ENCODE data around the gene DENND6B. TPM values are rescaled to one million over a fixed set of nuclear protein-coding genes. Genes with fewer than 3 reads are reported as not detected.
"Not testable (repeated sequence)": the region's sequence is repeated elsewhere in the genome, so short reads cannot be mapped to it uniquely, and the experiment has no call there.

The DENND6B gene
- total RNA-seq, 2 experiments from 2014 or later: 2.8 TPM

GRCh38 chr22:50338042-50338573 lies 11.3 kb upstream of the DENND6B start:
- intact Hi-C loops (cut with DNase I, micrococcal nuclease): no loop called here
- POLR2A ChIA-PET: no interaction called here
- DNase-seq (no peak), ATAC-seq (no peak)
- no peaks in the 10 kb centered on the region for H3K36me3 Mint-ChIP-seq (ENCODE audit: low read depth)
- no peaks in the 10 kb centered on the region for H3K9me3 Mint-ChIP-seq (ENCODE audit: low read depth)
- H3K4me3 Mint-ChIP-seq: no peak overlapping the region
- CTCF ChIA-PET: no interaction called here
- peaks cover 7% of the 10 kb centered on the region for H3K4me1 Mint-ChIP-seq
- no peaks in the 10 kb centered on the region for H3K27me3 Mint-ChIP-seq
- no peak overlapping the region for H3K27ac Mint-ChIP-seq

GRCh38 chr22:50337262-50338041 lies 10.6 kb upstream of the DENND6B start:
- ATAC-seq: no peak
- H3K27me3 Mint-ChIP-seq: no peaks in the 10 kb centered on the region
- DNase-seq: no peak
- ChIA-PET CTCF (no interaction called here), POLR2A (no interaction called here)
- peaks cover 6% of the 10 kb centered on the region for H3K4me1 Mint-ChIP-seq
- intact Hi-C loops (cut with DNase I, micrococcal nuclease): no loop called here
- no peaks in the 10 kb centered on the region for H3K9me3 Mint-ChIP-seq (ENCODE audit: low read depth)
- H3K27ac Mint-ChIP-seq: no peak overlapping the region
- no peak overlapping the region for H3K4me3 Mint-ChIP-seq
- H3K36me3 Mint-ChIP-seq (ENCODE audit: low read depth): no peaks in the 10 kb centered on the region

- H3K4me1 Mint-ChIP-seq; H3K9me3 Mint-ChIP-seq (ENCODE audit: low read depth); intact Hi-C loops (cut with DNase I, micrococcal nuclease); H3K27me3 Mint-ChIP-seq; H3K4me3 Mint-ChIP-seq; DNase-seq; ATAC-seq; H3K27ac Mint-ChIP-seq; H3K36me3 Mint-ChIP-seq (ENCODE audit: low read depth): not testable (repeated sequence)
- ChIA-PET CTCF (interaction anchor here (0.6 to 1.4 kb wide), 4 partner anchors 9 to 229 kb away, joined by 3 to 5 read pairs (median 3); no protein-coding TSS in a partner anchor), POLR2A (interaction anchor here (0.7 kb wide), 1 partner anchor 8 kb away, joined by 3 read pairs; no protein-coding TSS in a partner anchor)
Observed at GRCh38 chr22:50334433-50334832, 7.6 kb upstream of the DENND6B start.

GRCh38 chr22:50329236-50329635 lies 2.4 kb upstream of the DENND6B start:
- Mint-ChIP-seq H3K4me3 (no peak overlapping the region), H3K9me3 (ENCODE audit: low read depth) (no peaks in the 10 kb centered on the region), H3K27ac (no peak overlapping the region), H3K36me3 (ENCODE audit: low read depth) (no peaks in the 10 kb centered on the region), H3K4me1 (peaks cover 14% of the 10 kb centered on the region), H3K27me3 (peaks cover 7% of the 10 kb centered on the region)
- peak; percentile 4 for ATAC-seq
- POLR2A ChIA-PET: interaction anchor here (0.6 kb wide), 1 partner anchor 27 kb away, joined by 6 read pairs; no protein-coding TSS in a partner anchor
- DNase-seq: no peak
- CTCF ChIA-PET: interaction anchor here (0.8 to 5.6 kb wide), 3 partner anchors 12 to 87 kb away, joined by 3 to 31 read pairs (median 13); no protein-coding TSS in a partner anchor
- intact Hi-C loops (cut with DNase I, micrococcal nuclease): loop anchor here in 1 of 2 experiments (5.0 kb wide), 2 partner anchors 52 to 87 kb away; no protein-coding TSS in a partner anchor

GRCh38 chr22:50327711-50328019 lies 853 bp upstream of the DENND6B start:
- Mint-ChIP-seq H3K36me3 (ENCODE audit: low read depth) (no peaks in the 10 kb centered on the region), H3K4me3 (peak overlapping the region; percentile 74), H3K27me3 (peaks cover 7% of the 10 kb centered on the region), H3K27ac (peak overlapping the region; percentile 63), H3K4me1 (peaks cover 14% of the 10 kb centered on the region), H3K9me3 (ENCODE audit: low read depth) (no peaks in the 10 kb centered on the region)
- ChIA-PET CTCF (interaction anchor here (0.6 to 5.6 kb wide), 5 partner anchors 14 to 289 kb away, joined by 3 to 31 read pairs (median 4); no protein-coding TSS in a partner anchor), POLR2A (no interaction called here)
- ATAC-seq (no peak), DNase-seq (no peak)
- intact Hi-C loops (cut with DNase I, micrococcal nuclease): loop anchor here (1.0 to 5.0 kb wide), 7 partner anchors 15 to 86 kb away; partner anchors contain the start of genes HDAC10 (in 1 of the 2) and MAPK11 (in 1 of the 2)

GRCh38 chr22:50326225-50326955 lies 422 bp downstream of the DENND6B start:
- ChIA-PET POLR2A (interaction anchor here (0.6 kb wide), 1 partner anchor 8 kb away, joined by 3 read pairs; no protein-coding TSS in a partner anchor), CTCF (interaction anchor here (0.7 to 5.6 kb wide), 5 partner anchors 9 to 74 kb away, joined by 3 to 31 read pairs (median 3); no protein-coding TSS in a partner anchor)
- no peak overlapping the region for H3K27ac Mint-ChIP-seq
- H3K36me3 Mint-ChIP-seq (ENCODE audit: low read depth): no peaks in the 10 kb centered on the region
- H3K9me3 Mint-ChIP-seq (ENCODE audit: low read depth): no peaks in the 10 kb centered on the region
- DNase-seq: no peak
- peaks cover 7% of the 10 kb centered on the region for H3K27me3 Mint-ChIP-seq
- no peak for ATAC-seq
- H3K4me1 Mint-ChIP-seq: peaks cover 14% of the 10 kb centered on the region
- peak overlapping the region; percentile 72 for H3K4me3 Mint-ChIP-seq
- intact Hi-C loops (cut with DNase I, micrococcal nuclease): loop anchor here in 1 of 2 experiments (5.0 kb wide), 2 partner anchors 49 to 84 kb away; no protein-coding TSS in a partner anchor

GRCh38 chr22:50325444-50326224 lies 1.2 kb downstream of the DENND6B start:
- no peak for DNase-seq
- ChIA-PET POLR2A (interaction anchor here (0.6 kb wide), 1 partner anchor 9 kb away, joined by 3 read pairs; no protein-coding TSS in a partner anchor), CTCF (interaction anchor here (0.7 to 5.6 kb wide), 4 partner anchors 9 to 73 kb away, joined by 3 to 31 read pairs (median 4); no protein-coding TSS in a partner anchor)
- no peaks in the 10 kb centered on the region for H3K9me3 Mint-ChIP-seq (ENCODE audit: low read depth)
- H3K27me3 Mint-ChIP-seq: peaks cover 3% of the 10 kb centered on the region
- no peak for ATAC-seq
- intact Hi-C loops (cut with DNase I, micrococcal nuclease): loop anchor here in 1 of 2 experiments (5.0 kb wide), 2 partner anchors 48 to 83 kb away; no protein-coding TSS in a partner anchor
- H3K27ac Mint-ChIP-seq: no peak overlapping the region
- peak overlapping the region; percentile 72 for H3K4me3 Mint-ChIP-seq
- H3K4me1 Mint-ChIP-seq: peaks cover 11% of the 10 kb centered on the region
- H3K36me3 Mint-ChIP-seq (ENCODE audit: low read depth): no peaks in the 10 kb centered on the region

- Mint-ChIP-seq H3K4me3 (no peak overlapping the region), H3K36me3 (ENCODE audit: low read depth) (no peaks in the 10 kb centered on the region), H3K27ac (no peak overlapping the region), H3K4me1 (peaks cover 7% of the 10 kb centered on the region), H3K27me3 (no peaks in the 10 kb centered on the region), H3K9me3 (ENCODE audit: low read depth) (no peaks in the 10 kb centered on the region)
- ChIA-PET CTCF (interaction anchor here (0.9 to 5.6 kb wide), 2 partner anchors 11 to 18 kb away, joined by 3 to 31 read pairs; no protein-coding TSS in a partner anchor), POLR2A (interaction anchor here (0.7 kb wide), 1 partner anchor 278 kb away, joined by 5 read pairs; no protein-coding TSS in a partner anchor)
- DNase-seq: peak; percentile 6
- no peak for ATAC-seq
- intact Hi-C loops (cut with DNase I, micrococcal nuclease): no loop called here
Observed at GRCh38 chr22:50323900-50324299, 2.9 kb downstream of the DENND6B start.

- POLR2A ChIA-PET: not testable (repeated sequence)
Observed at GRCh38 chr22:50322382-50323104, 4.3 kb downstream of the DENND6B start.

GRCh38 chr22:50320671-50321325 lies 6.0 kb downstream of the DENND6B start:
- Mint-ChIP-seq H3K27me3 (no peaks in the 10 kb centered on the region), H3K27ac (no peak overlapping the region), H3K36me3 (ENCODE audit: low read depth) (no peaks in the 10 kb centered on the region), H3K4me1 (peaks cover under 1% of the 10 kb centered on the region), H3K9me3 (ENCODE audit: low read depth) (no peaks in the 10 kb centered on the region), H3K4me3 (no peak overlapping the region)
- CTCF ChIA-PET: interaction anchor here (0.5 to 1.0 kb wide), 4 partner anchors 46 to 366 kb away, joined by 3 to 4 read pairs (median 3); no protein-coding TSS in a partner anchor
- DNase-seq: no peak
- POLR2A ChIA-PET: no interaction called here
- intact Hi-C loops (cut with DNase I, micrococcal nuclease): no loop called here
- ATAC-seq: no peak

More at GRCh38 chr22:50322382-50323104, 4.3 kb downstream of the DENND6B start:
- H3K4me3 Mint-ChIP-seq; ATAC-seq; H3K36me3 Mint-ChIP-seq (ENCODE audit: low read depth); H3K27me3 Mint-ChIP-seq; H3K4me1 Mint-ChIP-seq; intact Hi-C loops (cut with DNase I, micrococcal nuclease); H3K27ac Mint-ChIP-seq; H3K9me3 Mint-ChIP-seq (ENCODE audit: low read depth): not testable (repeated sequence)
- CTCF ChIA-PET: interaction anchor here (0.7 to 1.2 kb wide), 3 partner anchors 9 to 43 kb away, joined by 3 read pairs; no protein-coding TSS in a partner anchor
- DNase-seq: peak; percentile 34
